GM21619 (cell line): ENCODE data around the gene EIF4A2.
"Not testable (repeated sequence)": the region's sequence is repeated elsewhere in the genome, so short reads cannot be mapped to it uniquely, and the experiment has no call there.

Experiments
- ATAC-seq: cut with Tn5 transposase; IDR thresholded peaks from one replicate; pipeline ENCODE4 v1.9.1; 2021; ENCODE audit not compliant: unreplicated experiment

Gene EIF4A2

DNA sequence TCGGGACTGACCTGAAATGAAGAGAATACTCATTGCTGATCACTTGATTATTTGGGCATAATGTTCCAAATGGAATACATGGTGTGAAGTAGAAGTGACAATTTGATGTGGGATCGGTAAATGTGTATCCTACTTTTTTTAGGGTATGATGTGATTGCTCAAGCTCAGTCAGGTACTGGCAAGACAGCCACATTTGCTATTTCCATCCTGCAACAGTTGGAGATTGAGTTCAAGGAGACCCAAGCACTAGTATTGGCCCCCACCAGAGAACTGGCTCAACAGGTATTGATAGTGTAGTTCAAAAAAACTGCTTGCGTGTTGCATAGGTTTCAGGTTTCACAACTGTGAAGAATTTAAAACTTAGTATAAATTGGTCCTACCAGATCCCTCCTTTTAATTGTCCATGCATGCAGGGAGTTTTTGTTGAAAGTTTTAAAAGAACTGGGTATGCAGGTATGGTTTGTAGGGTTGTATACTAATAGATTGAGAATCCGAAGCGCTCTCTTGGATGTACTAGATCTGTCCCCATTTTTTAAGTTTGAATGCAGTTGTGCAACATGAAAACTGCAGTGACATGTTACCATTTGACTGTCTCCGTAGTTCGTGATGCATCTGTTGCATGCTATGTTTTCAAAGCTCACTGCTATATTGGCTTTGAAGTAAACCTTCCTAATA lies 1.6 kb downstream of the EIF4A2 start:
- no peak for ATAC-seq

DNA sequence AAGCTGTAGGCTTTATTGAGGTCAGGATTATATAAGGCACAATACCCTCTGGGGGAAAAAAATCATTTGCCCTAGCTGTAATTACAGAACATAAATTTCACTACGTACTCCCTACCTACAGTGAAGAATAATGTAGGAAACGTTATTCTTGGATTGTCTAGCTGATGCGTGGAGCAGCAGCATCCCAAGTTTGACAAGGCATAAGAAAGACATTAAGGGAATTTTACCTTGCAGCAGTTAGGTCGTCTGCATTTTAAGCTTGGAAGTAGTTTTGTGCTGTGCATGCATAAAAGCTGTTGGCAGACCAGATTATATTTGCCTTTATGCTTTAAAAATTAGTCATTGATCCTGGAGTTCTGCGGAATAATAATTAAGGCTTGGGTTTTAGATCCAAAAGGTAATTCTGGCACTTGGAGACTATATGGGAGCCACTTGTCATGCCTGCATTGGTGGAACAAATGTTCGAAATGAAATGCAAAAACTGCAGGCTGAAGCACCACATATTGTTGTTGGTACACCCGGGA lies 2.2 kb downstream of the EIF4A2 start:
- ATAC-seq = no peak

DNA sequence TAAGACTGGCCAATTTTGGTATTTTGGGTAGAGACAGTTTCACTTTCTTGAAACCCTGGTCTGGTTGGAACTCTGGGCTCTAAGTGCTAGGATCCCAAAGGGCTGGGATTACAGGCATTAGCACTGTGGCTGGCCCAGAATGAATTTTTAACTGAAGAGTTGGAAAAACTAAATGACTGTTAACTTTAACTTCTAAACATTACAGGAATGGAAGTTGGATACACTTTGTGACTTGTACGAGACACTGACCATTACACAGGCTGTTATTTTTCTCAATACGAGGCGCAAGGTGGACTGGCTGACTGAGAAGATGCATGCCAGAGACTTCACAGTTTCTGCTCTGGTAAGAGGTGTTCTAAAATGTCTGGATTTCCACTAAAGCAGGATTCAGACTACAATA lies 3.5 kb downstream of the EIF4A2 start:
- ATAC-seq = no peak

DNA sequence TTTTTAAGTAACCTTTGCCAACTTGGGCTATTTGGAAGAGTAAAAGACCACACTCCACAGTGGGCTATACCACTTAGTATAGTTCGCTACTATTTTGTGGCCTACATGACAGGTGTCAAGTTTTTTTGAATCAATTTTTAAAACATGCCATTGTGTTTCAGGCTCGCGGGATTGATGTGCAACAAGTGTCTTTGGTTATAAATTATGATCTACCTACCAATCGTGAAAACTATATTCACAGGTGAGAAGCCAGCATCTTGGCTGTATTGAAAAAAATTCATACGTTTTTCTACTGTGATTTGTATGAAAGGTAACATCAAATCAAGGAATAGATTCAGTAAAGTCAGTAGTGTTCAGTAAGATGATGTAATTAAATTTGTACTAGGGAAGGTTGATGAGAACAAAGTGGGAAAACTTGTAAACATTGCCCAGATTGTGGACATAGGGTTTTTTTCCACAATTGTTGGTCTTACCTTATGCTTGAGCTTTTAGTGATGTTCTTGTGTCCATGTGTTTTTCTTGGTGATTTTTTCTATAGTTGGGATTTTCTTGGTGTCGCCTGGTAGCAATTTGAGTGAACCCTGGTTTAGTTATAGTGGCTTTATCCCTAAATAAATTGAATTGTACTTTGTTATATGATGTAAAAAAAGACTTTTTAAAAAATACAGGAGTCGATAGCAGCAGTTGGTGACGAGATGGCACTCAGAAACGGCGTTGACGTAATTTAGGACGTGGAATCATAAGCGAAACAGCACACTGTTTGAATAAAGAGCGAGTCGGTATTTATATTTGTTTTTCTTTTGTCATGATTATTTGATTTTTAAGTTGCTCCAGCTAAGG lies 4.5 kb downstream of the EIF4A2 start:
- no peak for ATAC-seq

DNA sequence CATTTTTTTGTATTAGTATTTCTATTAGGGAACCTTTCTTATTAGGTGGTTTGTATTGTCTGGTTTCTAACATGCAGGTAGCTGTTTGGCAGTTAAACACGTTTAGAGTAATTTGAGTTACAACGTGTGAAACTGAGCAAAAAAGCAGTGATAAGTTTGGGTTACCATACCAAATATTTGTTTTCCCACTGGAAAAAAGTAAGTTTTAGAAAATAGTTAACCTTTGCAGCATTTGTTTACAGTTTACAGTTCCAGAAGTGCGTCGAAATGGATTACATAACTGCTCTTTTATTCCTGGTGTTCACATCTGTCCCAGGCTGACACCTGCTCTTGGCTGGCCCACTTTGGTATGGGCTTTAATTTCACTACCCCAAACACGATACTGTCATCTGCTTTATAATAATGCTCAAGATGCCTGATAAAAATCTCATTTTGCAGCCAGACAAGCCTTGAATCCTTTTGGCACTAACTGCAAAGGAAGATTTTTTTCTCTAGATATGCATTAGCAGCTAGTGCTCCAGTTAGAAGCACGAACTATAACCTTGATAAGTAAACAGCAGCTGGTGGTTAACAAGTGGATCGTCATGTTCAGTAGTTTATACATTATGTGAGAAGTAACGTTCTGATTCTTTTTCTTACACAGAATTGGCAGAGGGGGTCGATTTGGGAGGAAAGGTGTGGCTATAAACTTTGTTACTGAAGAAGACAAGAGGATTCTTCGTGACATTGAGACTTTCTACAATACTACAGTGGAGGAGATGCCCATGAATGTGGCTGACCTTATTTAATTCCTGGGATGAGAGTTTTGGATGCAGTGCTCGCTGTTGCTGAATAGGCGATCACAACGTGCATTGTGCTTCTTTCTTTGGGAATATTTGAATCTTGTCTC lies 5.3 kb downstream of the EIF4A2 start:
- ATAC-seq = no peak

- no peak for ATAC-seq
Observed at GRCh38 chr3:186789554-186790260, 6.3 kb downstream of the EIF4A2 start.

- no peak for ATAC-seq
Observed at GRCh38 chr3:186790261-186790981, 7.0 kb downstream of the EIF4A2 start.

DNA sequence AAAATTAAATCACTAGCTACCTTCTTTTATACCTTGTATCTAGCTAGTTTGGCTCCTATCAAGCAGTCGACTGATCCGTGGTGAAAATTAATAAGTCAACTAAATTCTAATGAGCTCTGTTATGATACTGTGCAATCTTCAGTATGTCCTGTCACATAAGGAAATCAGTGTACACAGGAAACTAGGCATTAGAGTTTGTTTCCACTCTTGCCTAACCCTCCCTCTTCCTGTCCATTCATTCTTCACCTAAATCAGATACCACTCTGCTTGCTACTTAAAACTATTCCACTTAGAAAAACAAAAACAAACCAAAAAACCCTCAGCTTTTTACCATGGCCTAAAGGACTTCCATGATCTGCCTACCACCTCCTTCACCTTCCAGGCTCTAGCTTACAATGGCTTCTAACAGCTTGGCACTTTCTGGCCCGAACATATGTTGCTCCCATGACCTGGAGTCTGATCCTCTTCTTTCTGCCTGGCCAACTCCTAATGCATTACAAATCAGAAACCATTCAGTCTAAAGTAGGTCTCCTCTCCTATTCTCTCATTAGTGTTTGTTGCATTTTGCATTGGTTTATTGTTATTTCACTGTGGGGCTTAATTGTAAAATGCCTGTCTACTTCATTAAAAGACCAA lies 15.0 kb downstream of the EIF4A2 start:
- no peak for ATAC-seq

- no peak for ATAC-seq
Observed at GRCh38 chr3:186800285-186800684, 16.9 kb downstream of the EIF4A2 start.

GRCh38 chr3:186802701-186803100 lies 19.3 kb downstream of the EIF4A2 start:
- ATAC-seq = no peak

- not testable (repeated sequence) for ATAC-seq
Observed at GRCh38 chr3:186803447-186803846, 20.1 kb downstream of the EIF4A2 start.

GRCh38 chr3:186806089-186807055 lies 23.0 kb downstream of the EIF4A2 start, which contains the start of gene RFC4:
TSS of gene RFC4 (minus strand) at chr3:186806482. CDS start at chr3:186804713, 1,769 bp downstream.
- peak; percentile 92 for ATAC-seq

GRCh38 chr3:186807231-186807630 lies 23.9 kb downstream of the EIF4A2 start:
- no peak for ATAC-seq

GRCh38 chr3:186810336-186810996 lies 27.1 kb downstream of the EIF4A2 start:
- ATAC-seq = no peak

- not testable (repeated sequence) for ATAC-seq
Observed at GRCh38 chr3:186811313-186811712, 27.9 kb downstream of the EIF4A2 start.

DNA sequence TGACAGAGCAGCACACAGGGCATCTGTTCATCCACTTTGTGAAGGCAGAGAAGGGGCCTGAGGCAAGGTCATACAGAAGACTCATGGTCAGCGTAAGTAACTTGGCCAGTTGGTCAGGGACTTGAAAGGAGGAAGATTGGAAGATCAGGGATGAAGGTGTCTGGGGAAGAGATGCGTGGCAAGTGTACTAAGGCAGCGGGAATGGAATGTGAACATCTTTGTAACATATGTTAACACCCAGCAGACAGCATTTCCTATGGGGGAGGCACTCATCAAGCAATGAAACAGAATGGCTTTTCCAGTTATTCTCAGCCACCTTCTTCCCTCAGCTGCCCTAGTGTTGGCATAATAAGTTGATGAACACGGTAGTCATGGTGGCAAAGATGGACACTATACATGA lies 30.7 kb downstream of the EIF4A2 start:
- ATAC-seq = no peak

DNA sequence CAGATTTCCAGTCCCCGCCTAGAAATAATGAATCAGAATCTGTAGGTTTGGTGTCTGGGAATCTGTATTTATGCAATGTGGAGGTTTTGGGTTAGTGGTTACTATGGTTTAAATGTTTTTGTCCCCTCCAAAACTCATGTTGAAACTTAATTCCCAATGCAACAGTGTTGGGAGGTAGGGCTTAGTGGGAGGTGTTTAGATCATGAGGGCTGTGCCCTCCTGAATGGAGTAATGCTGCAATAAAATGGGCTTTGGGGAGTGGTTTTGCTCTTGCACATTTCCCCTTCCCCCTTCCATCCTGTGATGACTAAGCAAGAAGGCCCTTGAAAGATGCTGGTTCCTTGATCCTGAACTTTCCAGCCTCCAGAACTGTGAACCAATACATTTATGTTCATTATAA lies 32.1 kb downstream of the EIF4A2 start:
- ATAC-seq = no peak

DNA sequence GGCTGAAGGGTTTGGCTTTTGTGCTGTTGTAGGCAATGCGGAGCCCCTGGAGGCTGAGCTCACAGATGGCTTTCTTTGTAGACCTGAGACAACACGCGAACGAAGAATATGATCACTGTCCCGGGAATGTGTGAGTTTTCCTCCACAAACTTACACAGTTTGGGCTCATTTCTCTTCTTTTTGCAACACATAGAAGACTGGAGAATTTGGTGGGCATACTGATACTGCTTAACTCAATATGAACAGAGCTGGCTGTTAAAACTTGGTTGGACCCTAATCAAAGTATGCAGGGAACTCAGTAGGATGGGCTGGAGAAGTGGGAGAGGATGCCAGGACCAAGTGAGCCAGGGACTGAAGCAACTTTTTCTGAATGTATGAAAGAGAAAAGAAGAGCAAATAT lies 35.1 kb downstream of the EIF4A2 start:
- no peak for ATAC-seq
